WTC11 (cell line): ENCODE results near the gene DTNB. TPM values are rescaled to one million over a fixed set of nuclear protein-coding genes. Genes with fewer than 3 reads are reported as not detected.

ENCODE experiments used
- ATAC-seq: fragments of 200-7000 bp; cut with Tn5 transposase; 2 replicates; pipeline ENCODE4 v1.10.0; 2021; ENCODE audit warnings: mild to moderate bottlenecking, moderate library complexity
- CTCF ChIA-PET: fragments of 300-600 bp; sonication (Branson Sonifier 250); formaldehyde crosslinking; loops from one replicate; lab custom pipeline; 2021; ENCODE audit warnings: antibody characterized with exemption; lab: Charles Lee
- POLR2A ChIA-PET: fragments of 350-600 bp; sonication (Branson Sonifier 250); formaldehyde crosslinking; loops from one replicate; lab custom pipeline; 2021; ENCODE audit warnings: antibody characterized with exemption; lab: Charles Lee
- DNase-seq: peaks from one replicate; pipeline ENCODE4 v3.0.0; 2021; ENCODE audit warnings: low spot score
- H3K27ac Mint-ChIP-seq: 2 replicates; pipeline ENCODE4 v1.8.0; 2021; ENCODE audit warnings: mixed read lengths
- H3K27me3 Mint-ChIP-seq: 2 replicates; pipeline ENCODE4 v1.8.0; 2021; ENCODE audit warnings: low read depth, mild to moderate bottlenecking, moderate library complexity, mixed read lengths
- H3K36me3 Mint-ChIP-seq: 2 replicates; pipeline ENCODE4 v1.8.0; 2021; ENCODE audit warnings: mixed read lengths
- H3K4me1 Mint-ChIP-seq: 2 replicates; pipeline ENCODE4 v1.8.0; 2022; ENCODE audit warnings: mixed read lengths
- H3K4me3 Mint-ChIP-seq: 2 replicates; pipeline ENCODE4 v1.8.0; 2021; ENCODE audit warnings: mild to moderate bottlenecking, moderate library complexity, mixed read lengths
- H3K9me3 Mint-ChIP-seq: 2 replicates; pipeline ENCODE4 v1.8.0; 2021; ENCODE audit warnings: mixed read lengths
- CREM ChIP-seq: sonication (generic); formaldehyde crosslinking; IDR thresholded peaks from 2 replicates; pipeline ENCODE4 v1.8.1; 2022; ENCODE audit warnings: mild to moderate bottlenecking, missing genetic modification reagents, moderate library complexity
- NFATC4 ChIP-seq: fragments of 250-450 bp; sonication (Bioruptor Pico); IDR thresholded peaks from 2 replicates; pipeline ENCODE4 v1.9.0; 2021; ENCODE audit warnings: mild to moderate bottlenecking
- NFYB ChIP-seq: sonication (generic); formaldehyde crosslinking; conservative IDR thresholded peaks from 2 replicates; pipeline ENCODE4 v1.8.0; 2022; ENCODE audit warnings: low read depth, missing genetic modification reagents
- ZBTB21 ChIP-seq: sonication (generic); formaldehyde crosslinking; IDR thresholded peaks from 2 replicates; pipeline ENCODE4 v1.8.1; 2023; ENCODE audit warnings: mild to moderate bottlenecking, missing genetic modification reagents, borderline replicate concordance
- ZNF138 ChIP-seq: sonication (generic); formaldehyde crosslinking; conservative IDR thresholded peaks from 2 replicates; pipeline ENCODE4 v1.8.1; 2022; ENCODE audit warnings: mild to moderate bottlenecking, moderate library complexity, missing genetic modification reagents
- ZNF263 ChIP-seq: sonication (generic); formaldehyde crosslinking; IDR thresholded peaks from 2 replicates; pipeline ENCODE4 v1.8.1; 2022; ENCODE audit warnings: low read depth, mild to moderate bottlenecking, moderate library complexity, missing genetic modification reagents
- total RNA-seq: library from RNA; stranded (reverse); gene quantifications from 3 replicates; pipeline ENCODE4 v1.2.3, GENCODE V29; 2021
- TF ChIP-seq, protein P1 (sequence below): sonication (generic); formaldehyde crosslinking; IDR thresholded peaks from 2 replicates; pipeline ENCODE4 v1.8.0; 2022; ENCODE audit warnings: missing genetic modification reagents
- TF ChIP-seq, protein P2 (sequence below): sonication (generic); formaldehyde crosslinking; IDR thresholded peaks from 2 replicates; pipeline ENCODE4 v1.8.1; 2023; ENCODE audit warnings: mild to moderate bottlenecking, missing genetic modification reagents, moderate library complexity
- TF ChIP-seq, protein P3 (sequence below): fragments of 250-450 bp; sonication (Bioruptor Pico); conservative IDR thresholded peaks from 2 replicates; pipeline ENCODE4 v1.9.0; 2021; ENCODE audit warnings: mild to moderate bottlenecking
- TF ChIP-seq, protein P4 (sequence below): fragments of 250-450 bp; sonication (Bioruptor Pico); IDR thresholded peaks from 2 replicates; pipeline ENCODE4 v1.9.0; 2021; ENCODE audit warnings: mild to moderate bottlenecking
- TF ChIP-seq, protein P5 (sequence below): sonication (generic); formaldehyde crosslinking; IDR thresholded peaks from 2 replicates; pipeline ENCODE4 v1.8.1; 2023; ENCODE audit warnings: mild to moderate bottlenecking, missing genetic modification reagents, borderline replicate concordance
- TF ChIP-seq, protein P6 (sequence below): fragments of 250-450 bp; sonication (Bioruptor Pico); IDR thresholded peaks from 2 replicates; pipeline ENCODE4 v1.9.0; 2021; ENCODE audit warnings: mild to moderate bottlenecking, borderline replicate concordance
- TF ChIP-seq, protein P7 (sequence below): sonication (generic); formaldehyde crosslinking; IDR thresholded peaks from 2 replicates; pipeline ENCODE4 v1.8.1; 2022; ENCODE audit warnings: missing genetic modification reagents, borderline replicate concordance

DTNB gene
- total RNA-seq, 1 experiment from 2014 or later: 39.9 TPM

DNA sequence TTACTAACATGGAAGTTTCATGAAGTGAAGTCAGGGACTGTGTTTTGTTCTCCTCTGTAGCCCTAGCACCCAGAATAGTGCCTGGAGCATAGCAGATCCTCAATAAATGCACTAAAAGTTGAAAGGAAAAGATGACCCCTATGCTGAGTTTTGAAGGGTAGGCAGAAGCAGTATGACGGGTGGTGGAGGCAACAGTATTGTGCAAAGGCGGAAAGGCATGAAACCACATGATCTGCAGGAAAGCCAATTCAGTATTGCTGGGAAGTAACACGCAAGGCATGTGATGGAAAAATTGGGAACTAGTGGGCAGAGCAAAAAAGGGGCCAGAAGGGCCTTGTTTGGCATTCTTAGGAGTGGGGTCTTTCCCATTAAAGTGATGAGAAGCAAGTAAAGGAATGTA lies 23.1 kb downstream of the DTNB start:
- Mint-ChIP-seq H3K4me3 (no peak overlapping the region), H3K36me3 (peaks cover 7% of the 10 kb centered on the region; the same call in 1 of the 2 replicates), H3K4me1 (no peaks in the 10 kb centered on the region), H3K9me3 (no peaks in the 10 kb centered on the region), H3K27me3 (no peaks in the 10 kb centered on the region), H3K27ac (peak overlapping the region; percentile 10; the same call in 1 of the 2 replicates)
- CTCF ChIA-PET: interaction anchor here (1.2 kb wide), 1 partner anchor 14 kb away, joined by 4 read pairs; no protein-coding TSS in a partner anchor
- ATAC-seq (no peak), DNase-seq (no peak)
- TF ChIP-seq, protein P1, sequence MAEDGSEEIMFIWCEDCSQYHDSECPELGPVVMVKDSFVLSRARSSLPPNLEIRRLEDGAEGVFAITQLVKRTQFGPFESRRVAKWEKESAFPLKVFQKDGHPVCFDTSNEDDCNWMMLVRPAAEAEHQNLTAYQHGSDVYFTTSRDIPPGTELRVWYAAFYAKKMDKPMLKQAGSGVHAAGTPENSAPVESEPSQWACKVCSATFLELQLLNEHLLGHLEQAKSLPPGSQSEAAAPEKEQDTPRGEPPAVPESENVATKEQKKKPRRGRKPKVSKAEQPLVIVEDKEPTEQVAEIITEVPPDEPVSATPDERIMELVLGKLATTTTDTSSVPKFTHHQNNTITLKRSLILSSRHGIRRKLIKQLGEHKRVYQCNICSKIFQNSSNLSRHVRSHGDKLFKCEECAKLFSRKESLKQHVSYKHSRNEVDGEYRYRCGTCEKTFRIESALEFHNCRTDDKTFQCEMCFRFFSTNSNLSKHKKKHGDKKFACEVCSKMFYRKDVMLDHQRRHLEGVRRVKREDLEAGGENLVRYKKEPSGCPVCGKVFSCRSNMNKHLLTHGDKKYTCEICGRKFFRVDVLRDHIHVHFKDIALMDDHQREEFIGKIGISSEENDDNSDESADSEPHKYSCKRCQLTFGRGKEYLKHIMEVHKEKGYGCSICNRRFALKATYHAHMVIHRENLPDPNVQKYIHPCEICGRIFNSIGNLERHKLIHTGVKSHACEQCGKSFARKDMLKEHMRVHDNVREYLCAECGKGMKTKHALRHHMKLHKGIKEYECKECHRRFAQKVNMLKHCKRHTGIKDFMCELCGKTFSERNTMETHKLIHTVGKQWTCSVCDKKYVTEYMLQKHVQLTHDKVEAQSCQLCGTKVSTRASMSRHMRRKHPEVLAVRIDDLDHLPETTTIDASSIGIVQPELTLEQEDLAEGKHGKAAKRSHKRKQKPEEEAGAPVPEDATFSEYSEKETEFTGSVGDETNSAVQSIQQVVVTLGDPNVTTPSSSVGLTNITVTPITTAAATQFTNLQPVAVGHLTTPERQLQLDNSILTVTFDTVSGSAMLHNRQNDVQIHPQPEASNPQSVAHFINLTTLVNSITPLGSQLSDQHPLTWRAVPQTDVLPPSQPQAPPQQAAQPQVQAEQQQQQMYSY (CRISPR knock-in tag): no peak
- TF ChIP-seq, protein P2, sequence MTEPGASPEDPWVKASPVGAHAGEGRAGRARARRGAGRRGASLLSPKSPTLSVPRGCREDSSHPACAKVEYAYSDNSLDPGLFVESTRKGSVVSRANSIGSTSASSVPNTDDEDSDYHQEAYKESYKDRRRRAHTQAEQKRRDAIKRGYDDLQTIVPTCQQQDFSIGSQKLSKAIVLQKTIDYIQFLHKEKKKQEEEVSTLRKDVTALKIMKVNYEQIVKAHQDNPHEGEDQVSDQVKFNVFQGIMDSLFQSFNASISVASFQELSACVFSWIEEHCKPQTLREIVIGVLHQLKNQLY: no peak
- POLR2A ChIA-PET: no interaction called here

DNA sequence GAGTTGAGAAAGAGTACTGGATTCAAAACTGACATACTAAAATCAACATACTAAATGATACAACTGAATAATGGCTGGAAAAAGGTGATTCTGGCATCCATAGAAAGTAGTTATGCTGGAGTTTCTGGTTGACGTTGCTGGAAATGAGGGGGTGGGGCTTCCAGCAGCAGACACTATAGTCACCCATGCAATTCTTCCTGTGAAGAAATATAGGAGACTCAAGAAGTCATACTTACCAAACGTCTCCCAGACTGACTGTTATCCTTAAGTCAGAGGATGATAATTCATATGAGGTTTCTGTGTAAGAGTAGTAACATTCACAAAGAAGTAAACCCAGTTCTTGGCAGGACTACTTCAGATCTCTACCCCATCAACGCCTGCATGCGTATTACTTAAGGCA lies 23.6 kb downstream of the DTNB start:
- no peak for ATAC-seq
- ChIA-PET POLR2A (no interaction called here), CTCF (no interaction called here)
- Mint-ChIP-seq H3K9me3 (no peaks in the 10 kb centered on the region), H3K27me3 (no peaks in the 10 kb centered on the region), H3K27ac (no peak overlapping the region; the same call in 1 of the 2 replicates), H3K36me3 (peaks cover 7% of the 10 kb centered on the region; the same call in 1 of the 2 replicates), H3K4me3 (no peak overlapping the region), H3K4me1 (no peaks in the 10 kb centered on the region)
- no peak for DNase-seq
- TF ChIP-seq, protein P3, sequence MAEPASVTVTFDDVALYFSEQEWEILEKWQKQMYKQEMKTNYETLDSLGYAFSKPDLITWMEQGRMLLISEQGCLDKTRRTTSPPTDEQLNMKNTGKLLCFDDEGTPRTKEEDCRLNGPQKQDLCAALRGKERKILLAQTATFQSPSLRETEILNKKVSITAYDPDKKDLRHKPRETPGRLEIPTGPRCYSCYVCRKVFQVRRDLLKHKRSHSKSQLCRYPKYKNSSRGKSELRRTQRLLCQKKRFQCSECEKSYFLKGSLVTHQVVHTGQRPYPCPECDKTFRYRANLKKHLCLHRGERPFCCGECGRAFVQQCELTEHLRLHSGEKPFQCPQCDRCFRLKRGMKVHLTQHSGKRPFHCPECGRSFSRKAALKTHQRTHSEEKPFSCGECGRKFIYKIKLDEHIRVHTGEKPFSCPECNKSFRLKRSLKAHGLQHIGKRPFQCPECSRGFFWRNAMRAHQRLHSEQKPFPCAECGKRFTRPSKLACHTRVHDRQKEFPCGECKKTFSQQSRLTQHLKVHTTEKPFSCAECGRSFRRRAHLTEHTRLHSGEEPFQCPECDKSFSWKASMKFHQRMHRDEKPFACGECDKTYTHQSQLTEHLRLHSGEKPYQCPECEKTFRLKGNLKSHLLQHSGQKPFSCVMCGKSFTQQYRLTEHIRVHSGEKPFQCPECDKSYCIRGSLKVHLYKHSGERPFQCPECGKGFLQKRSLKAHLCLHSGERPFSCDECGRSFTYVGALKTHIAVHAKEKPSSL (CRISPR knock-in tag): no peak
- TF ChIP-seq NFATC4 (CRISPR knock-in tag) (no peak), ZNF263 (CRISPR knock-in tag) (no peak), NFYB (CRISPR knock-in tag) (no peak), CREM (CRISPR knock-in tag) (no peak), ZBTB21 (CRISPR knock-in tag) (no peak), ZNF138 (CRISPR knock-in tag) (no peak)
- TF ChIP-seq, protein P4, sequence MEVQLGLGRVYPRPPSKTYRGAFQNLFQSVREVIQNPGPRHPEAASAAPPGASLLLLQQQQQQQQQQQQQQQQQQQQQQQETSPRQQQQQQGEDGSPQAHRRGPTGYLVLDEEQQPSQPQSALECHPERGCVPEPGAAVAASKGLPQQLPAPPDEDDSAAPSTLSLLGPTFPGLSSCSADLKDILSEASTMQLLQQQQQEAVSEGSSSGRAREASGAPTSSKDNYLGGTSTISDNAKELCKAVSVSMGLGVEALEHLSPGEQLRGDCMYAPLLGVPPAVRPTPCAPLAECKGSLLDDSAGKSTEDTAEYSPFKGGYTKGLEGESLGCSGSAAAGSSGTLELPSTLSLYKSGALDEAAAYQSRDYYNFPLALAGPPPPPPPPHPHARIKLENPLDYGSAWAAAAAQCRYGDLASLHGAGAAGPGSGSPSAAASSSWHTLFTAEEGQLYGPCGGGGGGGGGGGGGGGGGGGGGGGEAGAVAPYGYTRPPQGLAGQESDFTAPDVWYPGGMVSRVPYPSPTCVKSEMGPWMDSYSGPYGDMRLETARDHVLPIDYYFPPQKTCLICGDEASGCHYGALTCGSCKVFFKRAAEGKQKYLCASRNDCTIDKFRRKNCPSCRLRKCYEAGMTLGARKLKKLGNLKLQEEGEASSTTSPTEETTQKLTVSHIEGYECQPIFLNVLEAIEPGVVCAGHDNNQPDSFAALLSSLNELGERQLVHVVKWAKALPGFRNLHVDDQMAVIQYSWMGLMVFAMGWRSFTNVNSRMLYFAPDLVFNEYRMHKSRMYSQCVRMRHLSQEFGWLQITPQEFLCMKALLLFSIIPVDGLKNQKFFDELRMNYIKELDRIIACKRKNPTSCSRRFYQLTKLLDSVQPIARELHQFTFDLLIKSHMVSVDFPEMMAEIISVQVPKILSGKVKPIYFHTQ (CRISPR knock-in tag): no peak
- TF ChIP-seq, protein P5, sequence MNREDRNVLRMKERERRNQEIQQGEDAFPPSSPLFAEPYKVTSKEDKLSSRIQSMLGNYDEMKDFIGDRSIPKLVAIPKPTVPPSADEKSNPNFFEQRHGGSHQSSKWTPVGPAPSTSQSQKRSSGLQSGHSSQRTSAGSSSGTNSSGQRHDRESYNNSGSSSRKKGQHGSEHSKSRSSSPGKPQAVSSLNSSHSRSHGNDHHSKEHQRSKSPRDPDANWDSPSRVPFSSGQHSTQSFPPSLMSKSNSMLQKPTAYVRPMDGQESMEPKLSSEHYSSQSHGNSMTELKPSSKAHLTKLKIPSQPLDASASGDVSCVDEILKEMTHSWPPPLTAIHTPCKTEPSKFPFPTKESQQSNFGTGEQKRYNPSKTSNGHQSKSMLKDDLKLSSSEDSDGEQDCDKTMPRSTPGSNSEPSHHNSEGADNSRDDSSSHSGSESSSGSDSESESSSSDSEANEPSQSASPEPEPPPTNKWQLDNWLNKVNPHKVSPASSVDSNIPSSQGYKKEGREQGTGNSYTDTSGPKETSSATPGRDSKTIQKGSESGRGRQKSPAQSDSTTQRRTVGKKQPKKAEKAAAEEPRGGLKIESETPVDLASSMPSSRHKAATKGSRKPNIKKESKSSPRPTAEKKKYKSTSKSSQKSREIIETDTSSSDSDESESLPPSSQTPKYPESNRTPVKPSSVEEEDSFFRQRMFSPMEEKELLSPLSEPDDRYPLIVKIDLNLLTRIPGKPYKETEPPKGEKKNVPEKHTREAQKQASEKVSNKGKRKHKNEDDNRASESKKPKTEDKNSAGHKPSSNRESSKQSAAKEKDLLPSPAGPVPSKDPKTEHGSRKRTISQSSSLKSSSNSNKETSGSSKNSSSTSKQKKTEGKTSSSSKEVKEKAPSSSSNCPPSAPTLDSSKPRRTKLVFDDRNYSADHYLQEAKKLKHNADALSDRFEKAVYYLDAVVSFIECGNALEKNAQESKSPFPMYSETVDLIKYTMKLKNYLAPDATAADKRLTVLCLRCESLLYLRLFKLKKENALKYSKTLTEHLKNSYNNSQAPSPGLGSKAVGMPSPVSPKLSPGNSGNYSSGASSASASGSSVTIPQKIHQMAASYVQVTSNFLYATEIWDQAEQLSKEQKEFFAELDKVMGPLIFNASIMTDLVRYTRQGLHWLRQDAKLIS (CRISPR knock-in tag): no peak
- TF ChIP-seq, protein P6, sequence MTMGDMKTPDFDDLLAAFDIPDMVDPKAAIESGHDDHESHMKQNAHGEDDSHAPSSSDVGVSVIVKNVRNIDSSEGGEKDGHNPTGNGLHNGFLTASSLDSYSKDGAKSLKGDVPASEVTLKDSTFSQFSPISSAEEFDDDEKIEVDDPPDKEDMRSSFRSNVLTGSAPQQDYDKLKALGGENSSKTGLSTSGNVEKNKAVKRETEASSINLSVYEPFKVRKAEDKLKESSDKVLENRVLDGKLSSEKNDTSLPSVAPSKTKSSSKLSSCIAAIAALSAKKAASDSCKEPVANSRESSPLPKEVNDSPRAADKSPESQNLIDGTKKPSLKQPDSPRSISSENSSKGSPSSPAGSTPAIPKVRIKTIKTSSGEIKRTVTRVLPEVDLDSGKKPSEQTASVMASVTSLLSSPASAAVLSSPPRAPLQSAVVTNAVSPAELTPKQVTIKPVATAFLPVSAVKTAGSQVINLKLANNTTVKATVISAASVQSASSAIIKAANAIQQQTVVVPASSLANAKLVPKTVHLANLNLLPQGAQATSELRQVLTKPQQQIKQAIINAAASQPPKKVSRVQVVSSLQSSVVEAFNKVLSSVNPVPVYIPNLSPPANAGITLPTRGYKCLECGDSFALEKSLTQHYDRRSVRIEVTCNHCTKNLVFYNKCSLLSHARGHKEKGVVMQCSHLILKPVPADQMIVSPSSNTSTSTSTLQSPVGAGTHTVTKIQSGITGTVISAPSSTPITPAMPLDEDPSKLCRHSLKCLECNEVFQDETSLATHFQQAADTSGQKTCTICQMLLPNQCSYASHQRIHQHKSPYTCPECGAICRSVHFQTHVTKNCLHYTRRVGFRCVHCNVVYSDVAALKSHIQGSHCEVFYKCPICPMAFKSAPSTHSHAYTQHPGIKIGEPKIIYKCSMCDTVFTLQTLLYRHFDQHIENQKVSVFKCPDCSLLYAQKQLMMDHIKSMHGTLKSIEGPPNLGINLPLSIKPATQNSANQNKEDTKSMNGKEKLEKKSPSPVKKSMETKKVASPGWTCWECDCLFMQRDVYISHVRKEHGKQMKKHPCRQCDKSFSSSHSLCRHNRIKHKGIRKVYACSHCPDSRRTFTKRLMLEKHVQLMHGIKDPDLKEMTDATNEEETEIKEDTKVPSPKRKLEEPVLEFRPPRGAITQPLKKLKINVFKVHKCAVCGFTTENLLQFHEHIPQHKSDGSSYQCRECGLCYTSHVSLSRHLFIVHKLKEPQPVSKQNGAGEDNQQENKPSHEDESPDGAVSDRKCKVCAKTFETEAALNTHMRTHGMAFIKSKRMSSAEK: no peak
- TF ChIP-seq, protein P2: no peak
- TF ChIP-seq, protein P7, sequence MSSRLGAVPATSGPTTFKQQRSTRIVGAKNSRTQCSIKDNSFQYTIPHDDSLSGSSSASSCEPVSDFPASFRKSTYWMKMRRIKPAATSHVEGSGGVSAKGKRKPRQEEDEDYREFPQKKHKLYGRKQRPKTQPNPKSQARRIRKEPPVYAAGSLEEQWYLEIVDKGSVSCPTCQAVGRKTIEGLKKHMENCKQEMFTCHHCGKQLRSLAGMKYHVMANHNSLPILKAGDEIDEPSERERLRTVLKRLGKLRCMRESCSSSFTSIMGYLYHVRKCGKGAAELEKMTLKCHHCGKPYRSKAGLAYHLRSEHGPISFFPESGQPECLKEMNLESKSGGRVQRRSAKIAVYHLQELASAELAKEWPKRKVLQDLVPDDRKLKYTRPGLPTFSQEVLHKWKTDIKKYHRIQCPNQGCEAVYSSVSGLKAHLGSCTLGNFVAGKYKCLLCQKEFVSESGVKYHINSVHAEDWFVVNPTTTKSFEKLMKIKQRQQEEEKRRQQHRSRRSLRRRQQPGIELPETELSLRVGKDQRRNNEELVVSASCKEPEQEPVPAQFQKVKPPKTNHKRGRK (CRISPR knock-in tag): no peak
